GM21423 (cell line): ENCODE data around the gene CEP120.

Experiments used
- ATAC-seq: cut with Tn5 transposase; IDR thresholded peaks from one replicate; pipeline ENCODE4 v1.9.1; 2021; ENCODE audit warnings: mild to moderate bottlenecking, moderate library complexity; ENCODE audit not compliant: unreplicated experiment

CEP120 gene

DNA sequence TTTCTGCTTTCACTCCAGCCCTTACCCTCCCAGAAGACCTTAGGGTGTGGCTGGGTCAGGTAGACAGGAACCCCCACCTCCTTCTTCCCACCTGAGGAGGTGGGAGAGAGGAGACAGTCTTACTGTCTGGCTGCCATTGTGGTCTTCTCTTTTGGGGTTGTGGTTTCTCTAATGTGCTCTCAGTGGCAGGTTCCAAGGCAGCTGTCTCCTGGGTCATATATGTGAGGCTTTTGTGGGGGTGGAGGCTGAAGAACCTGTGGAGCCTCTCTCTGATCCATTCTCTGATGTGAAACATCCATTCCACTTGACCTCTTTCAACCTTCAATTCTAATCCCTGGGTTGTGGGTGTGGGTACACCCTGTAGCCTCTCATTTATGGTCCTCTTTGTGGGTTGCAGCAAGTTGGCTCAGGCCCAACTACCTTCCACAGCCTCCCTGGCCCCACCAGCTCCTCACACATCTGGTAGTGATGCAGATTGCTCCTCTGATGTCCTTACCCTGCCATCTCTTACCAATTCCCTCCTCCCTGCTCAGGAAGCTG, 118.4 kb downstream of the CEP120 start:
- no peak for ATAC-seq

DNA sequence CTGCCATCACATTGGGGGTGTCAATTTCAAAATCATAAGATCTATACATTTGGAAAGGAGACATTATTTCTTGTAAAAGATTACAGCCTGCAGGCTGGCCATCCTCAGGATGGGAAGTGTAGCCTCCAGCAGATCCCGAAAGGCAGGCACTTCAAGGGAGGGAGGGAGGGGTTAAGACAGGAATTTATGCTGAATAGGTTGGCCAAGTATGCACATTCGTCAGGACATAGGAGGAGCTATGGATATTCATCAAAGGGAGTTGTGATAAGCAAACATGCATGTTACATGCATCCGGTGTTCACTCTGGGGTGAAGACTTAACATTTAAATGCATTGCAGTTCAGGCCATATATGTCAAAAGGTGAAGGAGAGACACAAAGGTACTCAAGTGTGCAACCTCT, 119.4 kb downstream of the CEP120 start:
- no peak for ATAC-seq

DNA sequence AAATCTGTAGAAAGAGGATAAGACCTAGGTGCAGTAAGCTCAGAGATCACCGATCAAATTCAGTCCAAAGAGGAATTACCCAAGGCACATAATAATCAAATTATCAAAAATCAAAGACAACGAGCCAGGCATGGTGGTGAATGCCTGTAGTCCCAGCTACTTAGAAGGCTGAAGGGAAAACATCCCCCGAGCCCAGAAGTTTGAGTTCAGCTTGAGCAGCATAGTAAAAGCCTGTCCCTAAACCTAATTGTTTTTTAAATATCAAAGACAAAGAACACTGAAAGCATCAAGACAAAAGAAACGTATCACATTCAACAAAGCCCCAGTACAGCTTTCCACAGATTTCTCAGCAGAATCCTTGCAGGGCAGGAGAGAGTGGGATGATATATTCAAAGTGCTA, 122.9 kb downstream of the CEP120 start:
- no peak for ATAC-seq

DNA sequence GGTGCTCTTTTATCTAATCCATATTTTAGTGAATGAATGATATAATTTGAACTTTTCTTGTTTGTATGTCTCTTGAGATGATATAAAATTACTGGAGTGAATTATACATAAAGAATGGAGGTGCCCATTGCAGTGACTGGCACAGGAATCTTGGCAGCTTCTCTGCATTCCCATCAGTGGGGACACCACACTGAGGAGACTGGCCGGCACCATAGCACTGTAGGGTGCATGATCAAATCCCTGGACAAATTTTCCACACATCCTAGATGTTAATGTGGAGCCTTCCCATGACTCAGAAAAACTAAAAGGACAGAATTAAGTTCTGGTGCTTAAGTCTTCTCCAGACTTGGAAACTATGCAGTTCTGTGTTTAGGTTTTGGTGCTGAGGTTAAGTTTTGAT, 124.1 kb downstream of the CEP120 start:
- no peak for ATAC-seq

DNA sequence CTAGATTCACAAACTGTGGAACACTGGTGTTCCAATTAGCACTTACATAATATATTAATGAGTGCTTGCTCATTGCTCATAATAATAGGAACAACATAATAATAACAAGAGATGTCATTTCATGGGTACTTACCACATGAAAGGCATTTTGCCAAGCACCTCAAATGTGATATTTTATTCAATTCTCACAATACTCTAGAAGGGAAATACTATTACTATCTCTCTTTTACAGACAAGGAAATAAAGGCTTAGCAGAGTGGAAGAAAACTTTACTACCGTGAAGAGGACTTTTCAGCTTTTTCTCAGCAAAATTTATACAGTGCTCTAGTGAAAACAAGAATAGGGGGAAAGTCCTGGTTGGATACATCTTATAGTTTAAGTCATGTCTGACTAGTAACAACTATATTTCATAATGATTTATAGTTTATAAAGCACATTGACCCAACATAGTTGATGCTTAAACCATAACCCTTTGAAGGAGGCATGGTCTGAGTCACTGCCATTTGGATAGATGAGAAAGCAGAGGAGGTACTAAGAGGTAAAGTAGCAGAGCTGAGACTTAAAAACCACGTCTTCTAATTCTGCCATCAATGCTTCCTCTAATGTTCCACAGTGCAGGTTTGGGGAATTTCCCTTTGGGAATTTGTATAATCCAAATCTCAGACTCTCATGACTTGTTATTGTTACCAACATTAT, 124.7 kb downstream of the CEP120 start:
- ATAC-seq, result no peak

DNA sequence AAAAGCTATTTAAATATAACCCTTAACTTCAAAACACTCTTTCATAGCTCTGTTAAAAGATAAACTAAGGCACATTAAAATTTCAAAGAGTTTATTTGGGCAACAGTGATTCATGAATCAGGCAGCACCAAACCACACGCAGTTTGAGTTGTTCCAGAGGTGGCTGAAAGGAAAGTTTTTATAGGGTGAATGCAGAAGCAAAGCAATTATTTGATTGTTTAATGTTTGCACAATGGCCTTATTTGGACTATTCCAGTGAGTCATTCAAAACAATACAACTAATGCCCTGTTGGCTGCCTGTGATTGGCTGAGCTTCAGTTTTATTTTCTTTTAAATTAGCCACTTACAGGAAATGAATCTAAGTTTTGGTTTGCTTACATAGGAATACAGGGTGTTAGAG, 125.3 kb downstream of the CEP120 start:
- ATAC-seq, result no peak

DNA sequence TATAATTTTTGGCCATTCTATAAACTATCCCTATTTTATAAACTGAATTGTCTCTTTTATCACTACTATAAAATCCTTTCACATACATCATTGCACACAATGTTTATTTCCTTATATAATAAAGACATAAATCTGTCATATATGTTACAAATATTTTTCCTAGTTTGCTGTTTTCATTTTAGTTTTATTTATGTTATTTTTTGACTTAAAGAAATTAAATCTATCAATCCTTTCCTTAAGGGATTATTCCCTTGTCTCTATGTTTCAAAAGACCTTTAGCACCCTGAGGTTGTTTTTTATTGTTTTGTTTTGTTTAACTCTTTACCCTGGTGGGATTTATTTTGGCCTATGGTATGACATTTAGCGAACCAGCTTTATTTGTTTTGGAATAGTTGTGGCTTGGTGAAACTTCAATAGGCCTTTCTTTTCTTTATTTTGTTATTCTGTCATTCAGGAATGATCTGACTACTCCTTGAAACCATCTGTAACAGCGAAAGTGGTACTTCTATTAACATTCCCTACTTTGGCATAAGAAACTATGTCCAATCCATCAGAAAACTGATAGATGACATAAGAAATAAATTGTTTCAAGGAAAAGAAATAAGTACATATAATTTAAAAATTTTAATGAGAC, 125.9 kb downstream of the CEP120 start:
- ATAC-seq, result no peak
